ENCODE results near the gene RPS10. TPM values are rescaled to one million over a fixed set of nuclear protein-coding genes. Genes with fewer than 3 reads are reported as not detected.

The RPS10 gene
- total and polyA plus RNA-seq, 4 experiments from 2014 or later: 1,588 to 2,757 (median 2,185) TPM

GRCh38 chr6:34390531-34391472 lies 35.1 kb downstream of the RPS10 start:
- no peaks in the 10 kb centered on the region for H3K36me3 ChIP-seq (ENCODE audit: insufficient read depth, low read length)
- no peaks in the 10 kb centered on the region for H3K9me3 ChIP-seq (ENCODE audit: control insufficient read depth in 1 of 2, low read length in 2 of 2)
- CTCF ChIA-PET (ENCODE audit: partially characterized antibody): interaction anchor here (1.6 to 4.2 kb wide), 4 partner anchors 24 to 227 kb away, joined by 5 to 29 read pairs (median 12); partner anchors contain the start of gene SMIM29
- Mint-ChIP-seq H3K27ac (no peak overlapping the region), H3K4me3 (no peak overlapping the region), H3K4me1 (peaks cover 19 to 42% (median 25%) of the 10 kb centered on the region in 4 donors), H3K36me3 (peaks cover 0 to 5% of the 10 kb centered on the region in 2 donors), H3K27me3 (no peaks in the 10 kb centered on the region), H3K9me3 (no peaks in the 10 kb centered on the region)
- POLR2A ChIA-PET (ENCODE audit: partially characterized antibody): interaction anchor here (0.8 to 3.1 kb wide), 7 partner anchors 8 to 497 kb away, joined by 3 to 15 read pairs (median 6); partner anchors contain the start of genes HMGA1, RPS10, SMIM29 and TAF11
- H3K27me3 ChIP-seq (ENCODE audit: insufficient read depth, low read length): no peaks in the 10 kb centered on the region
- H3K27ac ChIP-seq (ENCODE audit: low read depth, low read length): peak overlapping the region; percentile 89
- no peak for DNase-seq
- intact Hi-C loops (cut with micrococcal nuclease): no loop called here
- H3K4me1 ChIP-seq (ENCODE audit: insufficient read depth, low read length): peaks cover 35% of the 10 kb centered on the region
- H3K4me3 ChIP-seq (ENCODE audit: low read length in 2 of 2): peak overlapping the region; percentile 73 to 78

- intact Hi-C loops (cut with micrococcal nuclease): no loop called here
- H3K9me3 ChIP-seq (ENCODE audit: control insufficient read depth in 1 of 2, low read length in 2 of 2): no peaks in the 10 kb centered on the region
- no peaks in the 10 kb centered on the region for H3K36me3 ChIP-seq (ENCODE audit: insufficient read depth, low read length)
- Mint-ChIP-seq H3K36me3 (peaks cover 0 to 8% of the 10 kb centered on the region in 2 donors), H3K4me3 (no peak overlapping the region), H3K9me3 (peaks cover 0 to 1% (median 0%) of the 10 kb centered on the region in 8 donors), H3K4me1 (peaks cover 25 to 50% (median 33%) of the 10 kb centered on the region in 4 donors), H3K27ac (peak overlapping the region in 3 of 7 donors; percentile 6 to 77 (median 8)), H3K27me3 (no peaks in the 10 kb centered on the region)
- no peak for DNase-seq
- CTCF ChIA-PET (ENCODE audit: partially characterized antibody): no interaction called here
- H3K27me3 ChIP-seq (ENCODE audit: insufficient read depth, low read length): no peaks in the 10 kb centered on the region
- POLR2A ChIA-PET (ENCODE audit: partially characterized antibody): no interaction called here
- H3K4me3 ChIP-seq (ENCODE audit: low read length in 2 of 2): no peak overlapping the region
- peaks cover 34% of the 10 kb centered on the region for H3K4me1 ChIP-seq (ENCODE audit: insufficient read depth, low read length)
- no peak overlapping the region for H3K27ac ChIP-seq (ENCODE audit: low read depth, low read length)
Observed at GRCh38 chr6:34389034-34389433, 36.8 kb downstream of the RPS10 start.

- Mint-ChIP-seq H3K9me3 (peaks cover 0 to 1% (median 0%) of the 10 kb centered on the region in 8 donors), H3K27ac (no peak overlapping the region), H3K4me3 (peak overlapping the region in 1 of 8 donors; percentile 10), H3K4me1 (peaks cover 24 to 50% (median 34%) of the 10 kb centered on the region in 4 donors), H3K36me3 (peaks cover 3 to 11% of the 10 kb centered on the region in 2 donors), H3K27me3 (no peaks in the 10 kb centered on the region)
- no peak for DNase-seq
- H3K9me3 ChIP-seq (ENCODE audit: control insufficient read depth in 1 of 2, low read length in 2 of 2): no peaks in the 10 kb centered on the region
- peaks cover 28% of the 10 kb centered on the region for H3K4me1 ChIP-seq (ENCODE audit: insufficient read depth, low read length)
- ChIA-PET CTCF (ENCODE audit: partially characterized antibody) (no interaction called here), POLR2A (ENCODE audit: partially characterized antibody) (no interaction called here)
- no peak overlapping the region for H3K4me3 ChIP-seq (ENCODE audit: low read length in 2 of 2)
- H3K27ac ChIP-seq (ENCODE audit: low read depth, low read length): no peak overlapping the region
- intact Hi-C loops (cut with micrococcal nuclease): no loop called here
- no peaks in the 10 kb centered on the region for H3K27me3 ChIP-seq (ENCODE audit: insufficient read depth, low read length)
- no peaks in the 10 kb centered on the region for H3K36me3 ChIP-seq (ENCODE audit: insufficient read depth, low read length)
Observed at GRCh38 chr6:34388421-34388820, 37.4 kb downstream of the RPS10 start.

- ChIA-PET POLR2A (ENCODE audit: partially characterized antibody) (interaction anchor here (1.1 kb wide), 1 partner anchor 137 kb away, joined by 3 read pairs; no protein-coding TSS in a partner anchor), CTCF (ENCODE audit: partially characterized antibody) (interaction anchor here (0.7 to 1.0 kb wide), 2 partner anchors 190 to 191 kb away, joined by 3 to 5 read pairs; no protein-coding TSS in a partner anchor)
- H3K4me3 ChIP-seq (ENCODE audit: low read length in 2 of 2): no peak overlapping the region
- H3K9me3 ChIP-seq (ENCODE audit: control insufficient read depth in 1 of 2, low read length in 2 of 2): no peaks in the 10 kb centered on the region
- H3K27ac ChIP-seq (ENCODE audit: low read depth, low read length): no peak overlapping the region
- H3K27me3 ChIP-seq (ENCODE audit: insufficient read depth, low read length): no peaks in the 10 kb centered on the region
- intact Hi-C loops (cut with micrococcal nuclease): no loop called here
- Mint-ChIP-seq H3K27ac (peak overlapping the region in 1 of 7 donors; percentile 42), H3K9me3 (peaks cover 0 to 1% (median 0%) of the 10 kb centered on the region in 8 donors), H3K4me3 (no peak overlapping the region), H3K4me1 (peaks cover 23 to 45% (median 26%) of the 10 kb centered on the region in 4 donors), H3K27me3 (no peaks in the 10 kb centered on the region), H3K36me3 (peaks cover 3 to 5% of the 10 kb centered on the region in 2 donors)
- H3K36me3 ChIP-seq (ENCODE audit: insufficient read depth, low read length): no peaks in the 10 kb centered on the region
- no peak for DNase-seq
- peaks cover 23% of the 10 kb centered on the region for H3K4me1 ChIP-seq (ENCODE audit: insufficient read depth, low read length)
Observed at GRCh38 chr6:34386316-34387137, 39.3 kb downstream of the RPS10 start.

GRCh38 chr6:34385793-34386195 lies 40.1 kb downstream of the RPS10 start:
- H3K27me3 Mint-ChIP-seq: no peaks in the 10 kb centered on the region
- H3K27ac Mint-ChIP-seq: no peak overlapping the region
- Histone ChIP-seq H3K4me1 (ENCODE audit: insufficient read depth, low read length) (peaks cover 16% of the 10 kb centered on the region), H3K36me3 (ENCODE audit: insufficient read depth, low read length) (no peaks in the 10 kb centered on the region), H3K4me3 (ENCODE audit: low read length in 2 of 2) (no peak overlapping the region), H3K9me3 (ENCODE audit: control insufficient read depth in 1 of 2, low read length in 2 of 2) (no peaks in the 10 kb centered on the region), H3K27me3 (ENCODE audit: insufficient read depth, low read length) (no peaks in the 10 kb centered on the region), H3K27ac (ENCODE audit: low read depth, low read length) (no peak overlapping the region)
- ChIA-PET CTCF (ENCODE audit: partially characterized antibody) (interaction anchor here (1.0 kb wide), 1 partner anchor 189 kb away, joined by 3 read pairs; no protein-coding TSS in a partner anchor), POLR2A (ENCODE audit: partially characterized antibody) (no interaction called here)
- peaks cover 0 to 1% (median 0%) of the 10 kb centered on the region in 8 donors for H3K9me3 Mint-ChIP-seq
- intact Hi-C loops (cut with micrococcal nuclease): no loop called here
- no peak overlapping the region for H3K4me3 Mint-ChIP-seq
- peaks cover 23 to 52% (median 28%) of the 10 kb centered on the region in 4 donors for H3K4me1 Mint-ChIP-seq
- peaks cover 3 to 5% of the 10 kb centered on the region in 2 donors for H3K36me3 Mint-ChIP-seq
- no peak for DNase-seq

- Mint-ChIP-seq H3K27me3 (no peaks in the 10 kb centered on the region), H3K4me3 (no peak overlapping the region), H3K27ac (peak overlapping the region in 1 of 7 donors; percentile 10), H3K36me3 (peaks cover 3 to 5% of the 10 kb centered on the region in 2 donors), H3K4me1 (peaks cover 23 to 57% (median 32%) of the 10 kb centered on the region in 4 donors), H3K9me3 (peaks cover 0 to 1% (median 0%) of the 10 kb centered on the region in 8 donors)
- DNase-seq: no peak
- intact Hi-C loops (cut with micrococcal nuclease): no loop called here
- CTCF ChIA-PET (ENCODE audit: partially characterized antibody): interaction anchor here (1.2 kb wide), 2 partner anchors 9 to 135 kb away, joined by 3 to 4 read pairs; partner anchors contain the start of gene NUDT3
- Histone ChIP-seq H3K4me3 (ENCODE audit: low read length in 2 of 2) (no peak overlapping the region), H3K27ac (ENCODE audit: low read depth, low read length) (no peak overlapping the region), H3K36me3 (ENCODE audit: insufficient read depth, low read length) (no peaks in the 10 kb centered on the region), H3K9me3 (ENCODE audit: control insufficient read depth in 1 of 2, low read length in 2 of 2) (no peaks in the 10 kb centered on the region), H3K27me3 (ENCODE audit: insufficient read depth, low read length) (no peaks in the 10 kb centered on the region), H3K4me1 (ENCODE audit: insufficient read depth, low read length) (peaks cover 14% of the 10 kb centered on the region)
- POLR2A ChIA-PET (ENCODE audit: partially characterized antibody): interaction anchor here (0.9 kb wide), 1 partner anchor 7 kb away, joined by 3 read pairs; no protein-coding TSS in a partner anchor
Observed at GRCh38 chr6:34384321-34385153, 41.3 kb downstream of the RPS10 start.

All from CD4-positive, alpha-beta memory T cell (primary cell).